Measurements from ENCODE around the gene RNF215.

Gene RNF215

DNA sequence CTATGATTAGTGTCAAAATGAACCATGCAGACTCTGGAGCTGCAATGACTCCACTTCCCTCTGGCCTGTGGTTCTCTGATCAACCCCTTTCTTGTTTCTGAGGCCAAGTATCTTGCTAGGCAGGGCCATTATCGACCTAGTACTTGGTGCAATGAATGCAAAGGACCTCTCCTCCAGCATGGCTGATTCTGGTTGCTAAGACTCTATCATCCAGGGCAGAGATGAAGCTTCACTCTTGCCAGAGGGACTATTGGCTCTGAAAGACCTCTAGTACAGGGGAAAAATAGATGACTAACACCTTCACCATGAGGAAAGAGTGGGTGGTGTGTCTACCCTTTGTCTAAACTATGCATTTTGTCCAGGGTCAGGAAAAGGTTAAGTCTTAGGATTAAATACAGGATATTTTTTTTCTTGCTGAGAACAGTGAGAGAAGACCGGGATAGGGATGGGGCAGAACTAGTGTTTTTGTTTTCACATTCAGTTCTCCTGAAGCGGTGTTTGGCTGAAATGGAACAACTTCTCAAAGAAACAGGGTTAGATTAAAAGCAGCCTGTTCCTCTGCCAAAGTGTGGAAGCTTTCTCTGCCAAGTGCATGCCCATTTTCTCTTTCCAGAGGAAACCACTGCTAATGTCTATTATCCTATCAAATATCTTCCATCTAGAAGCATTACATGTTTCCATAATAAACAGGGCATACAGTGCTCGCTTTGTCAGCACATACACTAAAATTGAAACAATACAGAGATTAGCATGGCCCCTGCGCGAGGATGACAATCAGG, 33.3 kb upstream of the RNF215 start:
- peaks cover 10 to 23% of the 10 kb centered on the region in 2 experiments for H3K4me1 ChIP-seq (ENCODE audit: control insufficient read depth in 1 of 2, insufficient read depth in 2 of 2, low read length in 2 of 2)
- no peak overlapping the region for H3K4me2 ChIP-seq (ENCODE audit: low read length)
- peaks cover 10% of the 10 kb centered on the region for H3K79me1 ChIP-seq (ENCODE audit: low read length)
- no peaks in the 10 kb centered on the region for H3K27me3 ChIP-seq (ENCODE audit: insufficient read depth, low read length)
- no peak overlapping the region for H3K14ac ChIP-seq (ENCODE audit: low read length)
- H3K79me2 ChIP-seq (ENCODE audit: control insufficient read depth, insufficient read depth, low read length, poor library complexity), result peaks cover 8% of the 10 kb centered on the region
- no peak overlapping the region for H2BK120ac ChIP-seq (ENCODE audit: insufficient read depth, low read length, poor library complexity)
- no peak overlapping the region for H2AK5ac ChIP-seq (ENCODE audit: low read length)
- H3K9ac ChIP-seq (ENCODE audit: low read length), result no peak overlapping the region
- no peak overlapping the region for H2AFZ ChIP-seq (ENCODE audit: insufficient read depth, low read length, poor library complexity)
- no peak overlapping the region for H3K4ac ChIP-seq (ENCODE audit: low read depth, low read length)
- no peak for DNase-seq
- H2BK12ac ChIP-seq (ENCODE audit: low read length), result no peak overlapping the region
- no peak overlapping the region for H3K4me3 ChIP-seq (ENCODE audit: low read depth, low read length)
- H4K91ac ChIP-seq (ENCODE audit: low read depth, low read length), result no peak overlapping the region
- peaks cover 6 to 10% of the 10 kb centered on the region in 2 experiments for H3K36me3 ChIP-seq (ENCODE audit: control insufficient read depth in 1 of 2, insufficient read depth in 2 of 2, low read length in 2 of 2)
- no peak overlapping the region for H3K18ac ChIP-seq (ENCODE audit: low read length)
- no CpG with 5 or more reads among the region's 6 CpGs for WGBS (ENCODE audit: extremely low coverage, insufficient coverage, insufficient read length)
- no peak overlapping the region for H2BK5ac ChIP-seq (ENCODE audit: low read depth, low read length, poor library complexity)
- no peak overlapping the region for H4K12ac ChIP-seq (ENCODE audit: low read depth, low read length)
- H3K9me3 ChIP-seq (ENCODE audit: insufficient read depth, low read depth, low read length), result no peaks in the 10 kb centered on the region
- no peak overlapping the region for H4K8ac ChIP-seq (ENCODE audit: low read depth, low read length)
- no peak overlapping the region for H3K27ac ChIP-seq (ENCODE audit: low read depth, low read length)
- no peak overlapping the region for H3K23ac ChIP-seq (ENCODE audit: low read length)

DNA sequence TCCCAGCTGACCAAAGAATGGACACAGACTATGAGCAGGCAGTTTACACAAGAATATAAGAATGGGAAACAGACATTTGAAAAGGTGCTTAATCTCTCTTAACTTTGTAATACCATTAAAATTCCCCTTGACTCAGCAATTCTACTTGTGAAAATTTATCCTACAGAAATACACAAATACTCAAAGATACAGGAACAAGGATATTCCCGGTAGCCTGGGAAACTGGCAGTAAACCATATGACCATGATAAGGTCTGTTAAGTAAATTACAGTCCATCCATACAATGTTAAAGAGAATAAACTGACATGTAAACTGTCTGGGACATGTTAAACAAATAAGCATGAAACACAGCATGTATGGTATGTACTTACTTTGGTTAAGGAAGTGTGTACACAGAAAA, 29.6 kb upstream of the RNF215 start:
- H4K8ac ChIP-seq (ENCODE audit: low read depth, low read length), result no peak overlapping the region
- H2AFZ ChIP-seq (ENCODE audit: insufficient read depth, low read length, poor library complexity), result no peak overlapping the region
- H3K27me3 ChIP-seq (ENCODE audit: insufficient read depth, low read length), result no peaks in the 10 kb centered on the region
- no CpG with 5 or more reads among the region's 1 CpG for WGBS (ENCODE audit: extremely low coverage, insufficient coverage, insufficient read length)
- no peak overlapping the region for H2AK5ac ChIP-seq (ENCODE audit: low read length)
- H3K79me2 ChIP-seq (ENCODE audit: control insufficient read depth, insufficient read depth, low read length, poor library complexity), result no peaks in the 10 kb centered on the region
- H3K4me1 ChIP-seq (ENCODE audit: control insufficient read depth in 1 of 2, insufficient read depth in 2 of 2, low read length in 2 of 2), result peaks cover 0 to 3% of the 10 kb centered on the region in 2 experiments
- no peak overlapping the region for H3K18ac ChIP-seq (ENCODE audit: low read length)
- peaks cover 6 to 13% of the 10 kb centered on the region in 2 experiments for H3K36me3 ChIP-seq (ENCODE audit: control insufficient read depth in 1 of 2, insufficient read depth in 2 of 2, low read length in 2 of 2)
- H3K9me3 ChIP-seq (ENCODE audit: insufficient read depth, low read depth, low read length), result no peaks in the 10 kb centered on the region
- H3K4ac ChIP-seq (ENCODE audit: low read depth, low read length), result no peak overlapping the region
- no peaks in the 10 kb centered on the region for H3K79me1 ChIP-seq (ENCODE audit: low read length)
- no peak overlapping the region for H3K23ac ChIP-seq (ENCODE audit: low read length)
- H3K27ac ChIP-seq (ENCODE audit: low read depth, low read length), result no peak overlapping the region
- H3K4me2 ChIP-seq (ENCODE audit: low read length), result no peak overlapping the region
- H2BK12ac ChIP-seq (ENCODE audit: low read length), result no peak overlapping the region
- no peak overlapping the region for H3K4me3 ChIP-seq (ENCODE audit: low read depth, low read length)
- no peak for DNase-seq
- H2BK120ac ChIP-seq (ENCODE audit: insufficient read depth, low read length, poor library complexity), result no peak overlapping the region
- H3K14ac ChIP-seq (ENCODE audit: low read length), result no peak overlapping the region
- no peak overlapping the region for H2BK5ac ChIP-seq (ENCODE audit: low read depth, low read length, poor library complexity)
- H4K12ac ChIP-seq (ENCODE audit: low read depth, low read length), result no peak overlapping the region
- no peak overlapping the region for H3K9ac ChIP-seq (ENCODE audit: low read length)
- H4K91ac ChIP-seq (ENCODE audit: low read depth, low read length), result no peak overlapping the region

DNA sequence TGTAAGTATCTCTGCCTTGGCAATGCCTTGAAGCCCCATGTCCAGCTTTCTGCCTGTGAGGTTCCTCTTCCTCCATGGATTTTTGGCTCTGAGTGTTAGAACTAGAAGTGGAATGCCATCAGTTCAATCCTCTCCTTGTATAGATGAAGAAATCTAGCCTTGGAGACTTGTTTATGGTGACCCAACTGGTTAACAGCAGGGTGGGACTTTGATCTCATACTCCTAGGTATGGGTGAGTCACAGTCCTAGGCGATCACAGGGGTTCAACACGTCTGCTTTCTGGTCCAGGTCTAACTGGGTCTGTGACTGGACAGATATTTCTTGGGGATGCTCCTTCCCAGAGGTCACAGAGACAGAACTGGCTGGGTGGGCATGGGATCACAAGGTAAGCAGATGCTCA, 29.2 kb upstream of the RNF215 start:
- Histone ChIP-seq H3K9me3 (ENCODE audit: insufficient read depth, low read depth, low read length) (no peaks in the 10 kb centered on the region), H2AK5ac (ENCODE audit: low read length) (no peak overlapping the region), H4K8ac (ENCODE audit: low read depth, low read length) (no peak overlapping the region), H2BK120ac (ENCODE audit: insufficient read depth, low read length, poor library complexity) (no peak overlapping the region), H3K79me1 (ENCODE audit: low read length) (no peaks in the 10 kb centered on the region), H3K4me3 (ENCODE audit: low read depth, low read length) (no peak overlapping the region), H3K14ac (ENCODE audit: low read length) (no peak overlapping the region), H3K23ac (ENCODE audit: low read length) (no peak overlapping the region), H3K4me2 (ENCODE audit: low read length) (no peak overlapping the region), H3K9ac (ENCODE audit: low read length) (no peak overlapping the region), H3K36me3 (ENCODE audit: control insufficient read depth in 1 of 2, insufficient read depth in 2 of 2, low read length in 2 of 2) (peaks cover 6 to 13% of the 10 kb centered on the region in 2 experiments), H3K18ac (ENCODE audit: low read length) (no peak overlapping the region), H4K12ac (ENCODE audit: low read depth, low read length) (no peak overlapping the region), H3K27me3 (ENCODE audit: insufficient read depth, low read length) (no peaks in the 10 kb centered on the region), H3K27ac (ENCODE audit: low read depth, low read length) (no peak overlapping the region), H3K4ac (ENCODE audit: low read depth, low read length) (no peak overlapping the region), H4K91ac (ENCODE audit: low read depth, low read length) (no peak overlapping the region), H2BK12ac (ENCODE audit: low read length) (no peak overlapping the region), H2AFZ (ENCODE audit: insufficient read depth, low read length, poor library complexity) (no peak overlapping the region), H2BK5ac (ENCODE audit: low read depth, low read length, poor library complexity) (no peak overlapping the region), H3K4me1 (ENCODE audit: control insufficient read depth in 1 of 2, insufficient read depth in 2 of 2, low read length in 2 of 2) (peaks cover 0 to 3% of the 10 kb centered on the region in 2 experiments), H3K79me2 (ENCODE audit: control insufficient read depth, insufficient read depth, low read length, poor library complexity) (no peaks in the 10 kb centered on the region)
- no peak for DNase-seq
- no CpG with 5 or more reads among the region's 2 CpGs for WGBS (ENCODE audit: extremely low coverage, insufficient coverage, insufficient read length)

DNA sequence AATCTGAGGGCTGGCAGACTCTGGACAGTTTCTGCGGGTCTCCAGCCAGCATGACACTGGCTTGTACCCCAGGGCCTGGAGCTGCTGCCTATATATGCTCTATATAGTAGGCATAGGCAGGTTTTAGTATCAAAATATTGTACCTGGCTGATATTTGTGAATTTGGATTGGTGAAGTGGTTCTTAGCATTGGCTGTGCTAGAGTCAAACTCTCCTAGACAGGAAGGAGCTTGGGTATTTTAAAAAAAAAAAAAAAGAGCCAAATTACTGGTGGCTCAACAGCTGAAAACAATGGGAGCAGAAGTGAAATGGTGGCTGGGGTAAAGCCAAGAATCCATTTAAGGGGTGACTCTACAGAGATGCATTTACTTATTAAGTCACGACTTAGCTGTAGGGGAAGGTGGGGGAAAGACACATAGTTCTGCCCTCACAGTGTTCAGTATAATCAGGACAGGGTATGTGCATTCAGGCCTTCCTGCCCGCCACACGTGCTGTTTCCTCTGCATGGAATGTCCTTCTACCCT, 27.4 kb upstream of the RNF215 start:
- no peaks in the 10 kb centered on the region for H3K27me3 ChIP-seq (ENCODE audit: insufficient read depth, low read length)
- H3K4me3 ChIP-seq (ENCODE audit: low read depth, low read length), result no peak overlapping the region
- H2BK120ac ChIP-seq (ENCODE audit: insufficient read depth, low read length, poor library complexity), result no peak overlapping the region
- no peak overlapping the region for H2AFZ ChIP-seq (ENCODE audit: insufficient read depth, low read length, poor library complexity)
- no peak overlapping the region for H3K9ac ChIP-seq (ENCODE audit: low read length)
- DNase-seq, result no peak
- H4K8ac ChIP-seq (ENCODE audit: low read depth, low read length), result no peak overlapping the region
- H3K36me3 ChIP-seq (ENCODE audit: control insufficient read depth in 1 of 2, insufficient read depth in 2 of 2, low read length in 2 of 2), result peaks cover 6 to 13% of the 10 kb centered on the region in 2 experiments
- no peaks in the 10 kb centered on the region for H3K79me2 ChIP-seq (ENCODE audit: control insufficient read depth, insufficient read depth, low read length, poor library complexity)
- no peak overlapping the region for H3K18ac ChIP-seq (ENCODE audit: low read length)
- H3K4me2 ChIP-seq (ENCODE audit: low read length), result no peak overlapping the region
- no CpG with 5 or more reads among the region's 4 CpGs for WGBS (ENCODE audit: extremely low coverage, insufficient coverage, insufficient read length)
- no peak overlapping the region for H3K23ac ChIP-seq (ENCODE audit: low read length)
- no peaks in the 10 kb centered on the region for H3K4me1 ChIP-seq (ENCODE audit: control insufficient read depth in 1 of 2, insufficient read depth in 2 of 2, low read length in 2 of 2)
- H2AK5ac ChIP-seq (ENCODE audit: low read length), result no peak overlapping the region
- no peak overlapping the region for H4K12ac ChIP-seq (ENCODE audit: low read depth, low read length)
- no peaks in the 10 kb centered on the region for H3K9me3 ChIP-seq (ENCODE audit: insufficient read depth, low read depth, low read length)
- no peak overlapping the region for H2BK12ac ChIP-seq (ENCODE audit: low read length)
- H3K14ac ChIP-seq (ENCODE audit: low read length), result no peak overlapping the region
- no peaks in the 10 kb centered on the region for H3K79me1 ChIP-seq (ENCODE audit: low read length)
- H3K4ac ChIP-seq (ENCODE audit: low read depth, low read length), result no peak overlapping the region
- no peak overlapping the region for H2BK5ac ChIP-seq (ENCODE audit: low read depth, low read length, poor library complexity)
- H4K91ac ChIP-seq (ENCODE audit: low read depth, low read length), result no peak overlapping the region
- no peak overlapping the region for H3K27ac ChIP-seq (ENCODE audit: low read depth, low read length)

Data from trophoblast cell (in vitro differentiated cells and primary cell).